Measurements from ENCODE around the gene IRAG1.

IRAG1 gene

GRCh38 chr11:10693509-10694081 is at the start of gene IRAG1:
TSS of gene IRAG1 (minus strand) at chr11:10693755. CDS start at chr11:10693602, 153 bp downstream.
- DNase-seq = peak in 36 of 51 donors; percentile 9 to 64 (median 40)

GRCh38 chr11:10742460-10743208 is 49.1 kb upstream of the IRAG1 start:
- no peak for DNase-seq

- peak in 50 of 51 donors; percentile 46 to 95 (median 86) for DNase-seq
Observed at GRCh38 chr11:10735481-10736475, 42.2 kb upstream of the IRAG1 start.

GRCh38 chr11:10731064-10731680 is 37.6 kb upstream of the IRAG1 start:
- no peak for DNase-seq

GRCh38 chr11:10730151-10730550 is 36.6 kb upstream of the IRAG1 start:
- DNase-seq = no peak

- DNase-seq = peak in 1 of 51 donors; percentile 30
Observed at GRCh38 chr11:10728789-10729472, 35.4 kb upstream of the IRAG1 start.

- DNase-seq = no peak
Observed at GRCh38 chr11:10728154-10728553, 34.6 kb upstream of the IRAG1 start.

GRCh38 chr11:10727146-10727851 is 33.7 kb upstream of the IRAG1 start:
- DNase-seq = no peak

- no peak for DNase-seq
Observed at GRCh38 chr11:10725907-10726253, 32.3 kb upstream of the IRAG1 start.

GRCh38 chr11:10725114-10725906 is 31.8 kb upstream of the IRAG1 start:
- DNase-seq = no peak

- DNase-seq = no peak
Observed at GRCh38 chr11:10722307-10722706, 28.8 kb upstream of the IRAG1 start.

GRCh38 chr11:10720881-10721376 is 27.4 kb upstream of the IRAG1 start:
- DNase-seq = no peak

GRCh38 chr11:10719616-10720015 is 26.1 kb upstream of the IRAG1 start:
- DNase-seq = no peak

GRCh38 chr11:10716543-10717259 is 23.1 kb upstream of the IRAG1 start:
- DNase-seq = no peak

- no peak for DNase-seq
Observed at GRCh38 chr11:10716122-10716521, 22.6 kb upstream of the IRAG1 start.

- DNase-seq = peak in 32 of 51 donors; percentile 3 to 69 (median 34)
Observed at GRCh38 chr11:10715571-10715970, 22.0 kb upstream of the IRAG1 start.

GRCh38 chr11:10709299-10710086 is 15.9 kb upstream of the IRAG1 start:
- DNase-seq = no peak

GRCh38 chr11:10708131-10708530 is 14.6 kb upstream of the IRAG1 start:
- DNase-seq = no peak

All from hypothalamus (tissue), 51 donors.